DOHH2 (cell line): ENCODE results near the gene CBFA2T3.

ENCODE experiments used
- EZH2phosphoT487 ChIP-seq: fragments of 200-600 bp; sonication (generic); IDR thresholded peaks from 2 replicates; pipeline ENCODE4 v1.6.1; 2017; ENCODE audit warnings: borderline replicate concordance, mild to moderate bottlenecking, antibody characterized with exemption, low read length, moderate library complexity, mixed read lengths
- TF ChIP-seq, protein P1 (sequence below): fragments of 200-600 bp; sonication (generic); IDR thresholded peaks from one replicate; pipeline ENCODE4 v1.5.1; 2014; ENCODE audit warnings: antibody characterized with exemption, mild to moderate bottlenecking, low read depth, low read length; ENCODE audit not compliant: poor library complexity, severe bottlenecking

DNA sequence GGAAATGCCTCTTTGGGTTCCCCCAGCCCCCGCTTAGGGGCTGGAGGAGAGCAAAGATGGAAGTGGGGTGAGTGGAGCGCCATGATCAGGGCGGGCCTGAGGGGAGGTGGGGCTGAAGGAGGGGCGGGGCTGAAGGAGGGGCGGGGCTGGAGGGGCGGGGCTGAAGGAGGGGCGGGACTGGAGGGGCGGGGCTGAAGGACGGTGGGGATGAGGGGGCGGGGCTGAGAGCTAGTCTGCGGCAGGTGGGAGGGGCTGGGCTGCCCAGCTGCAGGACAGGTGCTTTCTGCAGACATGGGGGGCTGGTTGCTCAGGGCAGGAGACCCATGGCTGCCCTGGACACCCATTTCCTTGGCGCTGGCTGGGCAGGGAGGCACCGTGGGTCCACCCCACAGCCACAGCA lies 71.4 kb downstream of the CBFA2T3 start:
- TF ChIP-seq, protein P1, sequence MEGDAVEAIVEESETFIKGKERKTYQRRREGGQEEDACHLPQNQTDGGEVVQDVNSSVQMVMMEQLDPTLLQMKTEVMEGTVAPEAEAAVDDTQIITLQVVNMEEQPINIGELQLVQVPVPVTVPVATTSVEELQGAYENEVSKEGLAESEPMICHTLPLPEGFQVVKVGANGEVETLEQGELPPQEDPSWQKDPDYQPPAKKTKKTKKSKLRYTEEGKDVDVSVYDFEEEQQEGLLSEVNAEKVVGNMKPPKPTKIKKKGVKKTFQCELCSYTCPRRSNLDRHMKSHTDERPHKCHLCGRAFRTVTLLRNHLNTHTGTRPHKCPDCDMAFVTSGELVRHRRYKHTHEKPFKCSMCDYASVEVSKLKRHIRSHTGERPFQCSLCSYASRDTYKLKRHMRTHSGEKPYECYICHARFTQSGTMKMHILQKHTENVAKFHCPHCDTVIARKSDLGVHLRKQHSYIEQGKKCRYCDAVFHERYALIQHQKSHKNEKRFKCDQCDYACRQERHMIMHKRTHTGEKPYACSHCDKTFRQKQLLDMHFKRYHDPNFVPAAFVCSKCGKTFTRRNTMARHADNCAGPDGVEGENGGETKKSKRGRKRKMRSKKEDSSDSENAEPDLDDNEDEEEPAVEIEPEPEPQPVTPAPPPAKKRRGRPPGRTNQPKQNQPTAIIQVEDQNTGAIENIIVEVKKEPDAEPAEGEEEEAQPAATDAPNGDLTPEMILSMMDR, result no peak
- TF ChIP-seq EZH2phosphoT487, result no peak
